Neural progenitor cell (in vitro differentiated cells): ENCODE measurements around the gene NOL6. TPM values are rescaled to one million over a fixed set of nuclear protein-coding genes. Genes with fewer than 3 reads are reported as not detected.

ENCODE experiments used
- DNase-seq: peaks from one replicate; pipeline ENCODE4 v3.0.0-alpha.2; 2016; ENCODE audit warnings: low spot score
- H2AFZ ChIP-seq: fragments of 200-600 bp; sonication (generic); replicated peaks from 2 replicates; pipeline ENCODE4 v1.6.1; 2016; ENCODE audit warnings: antibody characterized with exemption
- H3F3A ChIP-seq: fragments of 200-600 bp; sonication (generic); 2 replicates; pipeline ENCODE4 v1.6.1; 2016; ENCODE audit warnings: antibody characterized with exemption, low read depth
- H3K27ac ChIP-seq: fragments of 200-600 bp; sonication (generic); 2 replicates; pipeline ENCODE4 v1.5.1; 2016; ENCODE audit warnings: mild to moderate bottlenecking
- H3K27me3 ChIP-seq: fragments of 200-600 bp; sonication (generic); 2 replicates; pipeline ENCODE4 v1.6.1; 2016; ENCODE audit warnings: mild to moderate bottlenecking, moderate library complexity
- H3K36me3 ChIP-seq: fragments of 200-600 bp; sonication (generic); 2 replicates; pipeline ENCODE4 v1.5.1; 2016
- H3K4me1 ChIP-seq: fragments of 200-600 bp; sonication (generic); 2 replicates; pipeline ENCODE4 v1.6.1; 2016; ENCODE audit warnings: mixed run types
- H3K4me2 ChIP-seq: fragments of 200-600 bp; sonication (generic); 2 replicates; pipeline ENCODE4 v1.6.1; 2016
- H3K4me3 ChIP-seq: fragments of 200-600 bp; sonication (generic); 2 replicates; pipeline ENCODE4 v1.5.1; 2016
- H3K79me2 ChIP-seq: fragments of 200-600 bp; sonication (generic); 2 replicates; pipeline ENCODE4 v1.6.1; 2016; ENCODE audit warnings: low read depth
- H3K9ac ChIP-seq: fragments of 200-600 bp; sonication (generic); 2 replicates; pipeline ENCODE4 v1.6.1; 2016
- H3K9me3 ChIP-seq: fragments of 200-600 bp; sonication (generic); 2 replicates; pipeline ENCODE4 v1.5.1; 2016; ENCODE audit warnings: low read depth
- H4K20me1 ChIP-seq: fragments of 200-600 bp; sonication (generic); 2 replicates; pipeline ENCODE4 v1.6.1; 2016; ENCODE audit warnings: low read depth
- H3K27ac Mint-ChIP-seq: 3 replicates; pipeline ENCODE4 v1.8.0; 2021; ENCODE audit warnings: mixed read lengths
- H3K27me3 Mint-ChIP-seq: 2 replicates; pipeline ENCODE4 v1.8.0; 2022; ENCODE audit warnings: low read depth, mild to moderate bottlenecking, inconsistent platforms, moderate library complexity, mixed read lengths; ENCODE audit not compliant: insufficient read depth
- H3K36me3 Mint-ChIP-seq: 3 replicates; pipeline ENCODE4 v1.8.0; 2021; ENCODE audit warnings: mixed read lengths
- H3K4me1 Mint-ChIP-seq: 3 replicates; pipeline ENCODE4 v1.8.0; 2021; ENCODE audit warnings: mixed read lengths
- H3K4me3 Mint-ChIP-seq: 3 replicates; pipeline ENCODE4 v1.8.0; 2021; ENCODE audit warnings: mild to moderate bottlenecking, moderate library complexity, mixed read lengths
- H3K9me3 Mint-ChIP-seq: 3 replicates; pipeline ENCODE4 v1.8.0; 2020; ENCODE audit warnings: mixed read lengths
- EZH2 ChIP-seq: fragments of 200-600 bp; sonication (generic); IDR thresholded peaks from 2 replicates; pipeline ENCODE4 v1.6.1; 2017; ENCODE audit warnings: antibody characterized with exemption, mild to moderate bottlenecking, moderate library complexity
- EZH2phosphoT487 ChIP-seq: fragments of 200-600 bp; sonication (generic); IDR thresholded peaks from 2 replicates; pipeline ENCODE4 v1.6.1; 2017; ENCODE audit warnings: antibody characterized with exemption
- total RNA-seq: library from RNA; depleted of rRNA; stranded (reverse); fragments of >200 nt; gene quantifications from 2 replicates; pipeline ENCODE4 v1.2.3, GENCODE V29; 2015; ENCODE audit warnings: low replicate concordance
- TF ChIP-seq, protein P1 (sequence below): fragments of 200-600 bp; sonication (generic); IDR thresholded peaks from 2 replicates; pipeline ENCODE4 v1.5.1; 2017; ENCODE audit warnings: antibody characterized with exemption, mild to moderate bottlenecking

NOL6 gene
- total RNA-seq, 1 donor from 2014 or later: 9.2 TPM

DNA sequence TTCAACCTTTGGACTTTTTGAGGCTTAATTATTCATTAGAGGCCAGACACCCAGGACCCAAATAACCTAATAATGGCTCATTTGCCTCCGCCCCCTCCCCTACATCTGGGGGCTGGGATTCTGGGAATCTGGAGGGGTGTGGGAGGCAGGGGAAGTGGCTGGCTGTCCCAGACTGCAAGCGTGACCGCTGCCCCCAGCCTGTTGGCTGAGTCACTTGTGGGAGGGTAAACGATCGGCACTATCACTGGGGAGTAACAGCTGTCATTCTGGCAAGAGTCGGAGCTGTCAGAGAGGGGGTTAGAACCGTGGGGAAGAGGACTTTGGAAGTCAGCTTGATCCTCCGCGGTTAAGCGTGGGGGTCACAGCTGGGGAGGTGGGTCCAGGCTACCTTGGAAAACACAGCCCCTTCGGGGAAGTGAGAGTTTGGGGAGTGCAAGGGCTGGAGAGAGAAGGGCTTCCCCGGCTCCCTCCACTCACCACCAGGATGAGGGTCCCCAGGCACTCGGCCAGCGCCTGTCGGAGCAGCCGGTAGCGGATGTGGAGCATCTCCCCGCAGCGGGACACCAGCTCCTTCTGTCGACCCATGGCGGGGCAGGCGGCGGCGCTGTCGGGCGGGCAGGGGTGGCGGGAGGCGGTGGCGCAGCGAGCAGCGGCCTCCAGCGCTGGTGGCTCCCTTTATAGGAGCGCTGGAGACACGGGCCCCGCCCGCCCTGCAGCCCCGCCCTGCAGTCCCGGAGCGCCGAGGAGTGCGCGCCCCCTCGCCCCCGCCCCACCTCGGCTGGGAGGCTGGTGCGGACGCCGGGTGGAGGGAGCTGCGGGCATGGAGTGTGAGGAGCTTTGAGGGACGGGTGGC lies 26.6 kb downstream of the NOL6 start, which contains the start of gene AQP3:
Gene AQP3 (minus strand): TSS at position 648 of the 853 bp plus-strand sequence. CDS start 63 bp downstream, at position 585.
- H3K36me3 ChIP-seq: no peaks in the 10 kb centered on the region

GRCh38 chr9:33446240-33446945 lies 27.3 kb downstream of the NOL6 start:
- H3K4me1 ChIP-seq: peaks cover 20% of the 10 kb centered on the region
- peaks cover 32% of the 10 kb centered on the region for H3K27me3 ChIP-seq
- H3K27ac ChIP-seq: no peak overlapping the region
- no peaks in the 10 kb centered on the region for H4K20me1 ChIP-seq
- Mint-ChIP-seq H3K9me3 (no peaks in the 10 kb centered on the region), H3K27ac (no peak overlapping the region), H3K36me3 (no peaks in the 10 kb centered on the region), H3K4me3 (peak overlapping the region; percentile 86), H3K4me1 (peaks cover 34% of the 10 kb centered on the region), H3K27me3 (peaks cover 26% of the 10 kb centered on the region)
- H3K4me2 ChIP-seq: peak overlapping the region; percentile 82
- DNase-seq: no peak
- H2AFZ ChIP-seq: no peak overlapping the region
- no peaks in the 10 kb centered on the region for H3K79me2 ChIP-seq
- H3K4me3 ChIP-seq: peak overlapping the region; percentile 45
- H3K36me3 ChIP-seq: no peaks in the 10 kb centered on the region
- peaks cover 17% of the 10 kb centered on the region for H3F3A ChIP-seq
- TF ChIP-seq, protein P1, sequence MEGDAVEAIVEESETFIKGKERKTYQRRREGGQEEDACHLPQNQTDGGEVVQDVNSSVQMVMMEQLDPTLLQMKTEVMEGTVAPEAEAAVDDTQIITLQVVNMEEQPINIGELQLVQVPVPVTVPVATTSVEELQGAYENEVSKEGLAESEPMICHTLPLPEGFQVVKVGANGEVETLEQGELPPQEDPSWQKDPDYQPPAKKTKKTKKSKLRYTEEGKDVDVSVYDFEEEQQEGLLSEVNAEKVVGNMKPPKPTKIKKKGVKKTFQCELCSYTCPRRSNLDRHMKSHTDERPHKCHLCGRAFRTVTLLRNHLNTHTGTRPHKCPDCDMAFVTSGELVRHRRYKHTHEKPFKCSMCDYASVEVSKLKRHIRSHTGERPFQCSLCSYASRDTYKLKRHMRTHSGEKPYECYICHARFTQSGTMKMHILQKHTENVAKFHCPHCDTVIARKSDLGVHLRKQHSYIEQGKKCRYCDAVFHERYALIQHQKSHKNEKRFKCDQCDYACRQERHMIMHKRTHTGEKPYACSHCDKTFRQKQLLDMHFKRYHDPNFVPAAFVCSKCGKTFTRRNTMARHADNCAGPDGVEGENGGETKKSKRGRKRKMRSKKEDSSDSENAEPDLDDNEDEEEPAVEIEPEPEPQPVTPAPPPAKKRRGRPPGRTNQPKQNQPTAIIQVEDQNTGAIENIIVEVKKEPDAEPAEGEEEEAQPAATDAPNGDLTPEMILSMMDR: no peak
- TF ChIP-seq EZH2: no peak
- TF ChIP-seq EZH2phosphoT487: no peak
- H3K9me3 ChIP-seq: no peaks in the 10 kb centered on the region
- H3K9ac ChIP-seq: no peak overlapping the region

More for the DNA sequence above, 26.6 kb downstream of the NOL6 start, which contains the start of gene AQP3:
- no peaks in the 10 kb centered on the region for H3K36me3 Mint-ChIP-seq
- H2AFZ ChIP-seq: peak within 1 kb of the TSS; percentile 38
- no peaks in the 10 kb centered on the region for H4K20me1 ChIP-seq
- peaks cover 25% of the 10 kb centered on the region for H3K27me3 Mint-ChIP-seq
- DNase-seq: peak; percentile 87
- H3F3A ChIP-seq: peaks cover 17% of the 10 kb centered on the region
- H3K4me3 ChIP-seq: peak within 1 kb of the TSS; percentile 45
- H3K27ac Mint-ChIP-seq: peak within 1 kb of the TSS; percentile 74
- H3K4me1 ChIP-seq: peaks cover 20% of the 10 kb centered on the region
- H3K27me3 ChIP-seq: peaks cover 32% of the 10 kb centered on the region
- H3K79me2 ChIP-seq: no peaks in the 10 kb centered on the region
- TF ChIP-seq EZH2: peak; percentile 44
- TF ChIP-seq, protein P1: peak; percentile 38
- TF ChIP-seq EZH2phosphoT487: no peak
- H3K9me3 Mint-ChIP-seq: no peaks in the 10 kb centered on the region
- no peak within 1 kb of the TSS for H3K27ac ChIP-seq
- peak within 1 kb of the TSS; percentile 82 for H3K4me2 ChIP-seq
- no peaks in the 10 kb centered on the region for H3K9me3 ChIP-seq
- peaks cover 34% of the 10 kb centered on the region for H3K4me1 Mint-ChIP-seq
- no peak within 1 kb of the TSS for H3K9ac ChIP-seq
- H3K4me3 Mint-ChIP-seq: peak within 1 kb of the TSS; percentile 86

GRCh38 chr9:33445389-33446239 lies 28.1 kb downstream of the NOL6 start:
- Histone ChIP-seq H2AFZ (peak overlapping the region; percentile 75), H4K20me1 (no peaks in the 10 kb centered on the region), H3K4me1 (peaks cover 20% of the 10 kb centered on the region), H3K4me2 (peak overlapping the region; percentile 59), H3K9me3 (no peaks in the 10 kb centered on the region), H3K36me3 (no peaks in the 10 kb centered on the region), H3K4me3 (no peak overlapping the region), H3K27ac (no peak overlapping the region), H3F3A (peaks cover 17% of the 10 kb centered on the region), H3K9ac (no peak overlapping the region), H3K27me3 (peaks cover 32% of the 10 kb centered on the region), H3K79me2 (no peaks in the 10 kb centered on the region)
- H3K4me1 Mint-ChIP-seq: peaks cover 34% of the 10 kb centered on the region
- no peaks in the 10 kb centered on the region for H3K36me3 Mint-ChIP-seq
- no peak overlapping the region for H3K4me3 Mint-ChIP-seq
- no peaks in the 10 kb centered on the region for H3K9me3 Mint-ChIP-seq
- H3K27me3 Mint-ChIP-seq: peaks cover 25% of the 10 kb centered on the region
- no peak for TF ChIP-seq EZH2phosphoT487
- TF ChIP-seq, protein P1: no peak
- TF ChIP-seq EZH2: no peak
- peak; percentile 55 for DNase-seq
- no peak overlapping the region for H3K27ac Mint-ChIP-seq
